Mesendoderm (in vitro differentiated cells): ENCODE data around the gene ST3GAL2.
A peak's percentile ranks its signal among the peaks of the same experiment; 100 is the strongest.
"Not testable (repeated sequence)": the region's sequence is repeated elsewhere in the genome, so short reads cannot be mapped to it uniquely, and the experiment has no call there.

Experiments
- DNase-seq: peaks from one replicate; pipeline ENCODE4 v3.0.0; 2013
- H2AK5ac ChIP-seq: 2 replicates; pipeline ENCODE4 v1.6.1; 2013; ENCODE audit warnings: low read length, inconsistent platforms
- H2BK120ac ChIP-seq: 2 replicates; pipeline ENCODE4 v1.6.1; 2013; ENCODE audit warnings: low read depth, mild to moderate bottlenecking, low read length, moderate library complexity, mixed read lengths
- H2BK15ac ChIP-seq: replicated peaks from 2 replicates; pipeline ENCODE4 v1.6.1; 2013; ENCODE audit warnings: low read depth, mild to moderate bottlenecking, moderate library complexity
- H2BK5ac ChIP-seq: 2 replicates; pipeline ENCODE4 v1.6.1; 2013; ENCODE audit warnings: low read length, inconsistent platforms
- H3K18ac ChIP-seq: 2 replicates; pipeline ENCODE4 v1.6.1; 2013; ENCODE audit warnings: mild to moderate bottlenecking, low read length, mixed read lengths
- H3K23ac ChIP-seq: one replicate; pipeline ENCODE4 v1.6.1; 2013; ENCODE audit warnings: low read length
- H3K27ac ChIP-seq: 2 replicates; pipeline ENCODE4 v1.5.1; 2013; ENCODE audit warnings: low read depth, mild to moderate bottlenecking, inconsistent platforms, low read length, moderate library complexity
- H3K27me3 ChIP-seq: 2 replicates; pipeline ENCODE4 v1.6.1; 2013; ENCODE audit warnings: low read length, control low read depth, mild to moderate bottlenecking, inconsistent platforms; ENCODE audit not compliant: insufficient read depth, poor library complexity
- H3K36me3 ChIP-seq: 2 replicates; pipeline ENCODE4 v1.6.1; 2013; ENCODE audit warnings: low read length, inconsistent platforms; ENCODE audit not compliant: control insufficient read depth, insufficient read depth
- H3K4ac ChIP-seq: one replicate; pipeline ENCODE4 v1.6.1; 2013; ENCODE audit warnings: low read depth, mild to moderate bottlenecking, low read length, moderate library complexity
- H3K4me1 ChIP-seq: 2 replicates; pipeline ENCODE4 v1.6.1; 2013; ENCODE audit warnings: low read depth, low read length, inconsistent platforms; ENCODE audit not compliant: control insufficient read depth
- H3K4me2 ChIP-seq: 2 replicates; pipeline ENCODE4 v1.6.1; 2013; ENCODE audit warnings: low read length
- H3K4me3 ChIP-seq: 2 replicates; pipeline ENCODE4 v1.5.1; 2013; ENCODE audit warnings: mild to moderate bottlenecking, low read length
- H3K56ac ChIP-seq: one replicate; pipeline ENCODE4 v1.6.1; 2013; ENCODE audit warnings: low read length
- H3K79me1 ChIP-seq: 2 replicates; pipeline ENCODE4 v1.6.1; 2013; ENCODE audit warnings: low read length, inconsistent platforms
- H3K79me2 ChIP-seq: 2 replicates; pipeline ENCODE4 v1.6.1; 2013; ENCODE audit warnings: mild to moderate bottlenecking, low read length; ENCODE audit not compliant: control insufficient read depth, insufficient read depth
- H3K9ac ChIP-seq: 2 replicates; pipeline ENCODE4 v1.6.1; 2013; ENCODE audit warnings: low read length, inconsistent platforms
- H4K5ac ChIP-seq: one replicate; pipeline ENCODE4 v1.6.1; 2013; ENCODE audit warnings: low read length
- H4K8ac ChIP-seq: one replicate; pipeline ENCODE4 v1.6.1; 2013; ENCODE audit warnings: low read depth, mild to moderate bottlenecking, control low read depth, low read length, moderate library complexity
- WGBS: extraction: QIAGEN DNeasy Blood & Tissue Kit; methylation state at CpG from one replicate; pipeline ENCODE4 v1.1.7; 2013; ENCODE audit warnings: low lambda C conversion rate, missing lambda C conversion rate; ENCODE audit not compliant: insufficient coverage; ENCODE audit errors: extremely low coverage; 5-methylcytosine and 5-hydroxymethylcytosine counted together

The ST3GAL2 gene

GRCh38 chr16:70386289-70386986 is 52.5 kb downstream of the ST3GAL2 start:
- H3K27ac ChIP-seq, H4K5ac ChIP-seq, H3K4ac ChIP-seq, H3K4me3 ChIP-seq, H3K9ac ChIP-seq, H3K23ac ChIP-seq, H2AK5ac ChIP-seq, H3K27me3 ChIP-seq, H3K79me2 ChIP-seq, H3K56ac ChIP-seq, H3K4me2 ChIP-seq, H3K79me1 ChIP-seq, H2BK120ac ChIP-seq, H4K8ac ChIP-seq, H3K4me1 ChIP-seq, H2BK5ac ChIP-seq, H3K36me3 ChIP-seq, H2BK15ac ChIP-seq, DNase-seq, H3K18ac ChIP-seq: not testable (repeated sequence)
- no CpG with 5 or more reads among the region's 20 CpGs for WGBS

- Histone ChIP-seq H4K5ac (no peak overlapping the region), H3K27me3 (no peaks in the 10 kb centered on the region), H3K56ac (no peak overlapping the region), H2BK5ac (no peak overlapping the region), H3K36me3 (peaks cover 2% of the 10 kb centered on the region), H2BK120ac (no peak overlapping the region), H4K8ac (no peak overlapping the region), H3K4me2 (no peak overlapping the region), H3K23ac (no peak overlapping the region), H2BK15ac (no peak overlapping the region), H3K9ac (no peak overlapping the region), H3K27ac (no peak overlapping the region), H3K79me2 (peaks cover 5% of the 10 kb centered on the region), H3K79me1 (peaks cover 3% of the 10 kb centered on the region), H3K4me1 (no peaks in the 10 kb centered on the region), H3K4ac (no peak overlapping the region), H2AK5ac (no peak overlapping the region), H3K4me3 (no peak overlapping the region), H3K18ac (no peak overlapping the region)
- WGBS: no CpG with 5 or more reads among the region's 6 CpGs
- DNase-seq: no peak
These were observed 55.4 kb downstream of the ST3GAL2 start for GRCh38 chr16:70383421-70383960.

GRCh38 chr16:70381604-70382342 is 57.1 kb downstream of the ST3GAL2 start:
- Histone ChIP-seq H4K5ac (no peak overlapping the region), H3K9ac (peak overlapping the region; percentile 78), H2BK15ac (no peak overlapping the region), H3K27ac (peak overlapping the region; percentile 39), H3K79me2 (peaks cover 5% of the 10 kb centered on the region), H3K18ac (peak overlapping the region; percentile 8), H3K23ac (no peak overlapping the region), H3K4me1 (no peaks in the 10 kb centered on the region), H3K4me2 (peak overlapping the region; percentile 59), H3K56ac (peak overlapping the region; percentile 96), H3K4me3 (peak overlapping the region; percentile 44), H3K4ac (no peak overlapping the region), H3K27me3 (no peaks in the 10 kb centered on the region), H3K36me3 (no peaks in the 10 kb centered on the region), H2BK120ac (no peak overlapping the region), H2AK5ac (no peak overlapping the region), H3K79me1 (peaks cover 3% of the 10 kb centered on the region), H4K8ac (no peak overlapping the region), H2BK5ac (peak overlapping the region; percentile 13)
- DNase-seq: no peak
- WGBS: no CpG with 5 or more reads among the region's 47 CpGs

- no peaks in the 10 kb centered on the region for H3K4me1 ChIP-seq
- peak overlapping the region; percentile 79 for H3K4me3 ChIP-seq
- H3K36me3 ChIP-seq: no peaks in the 10 kb centered on the region
- H3K23ac ChIP-seq: no peak overlapping the region
- H4K5ac ChIP-seq: no peak overlapping the region
- H3K79me2 ChIP-seq: peaks cover 5% of the 10 kb centered on the region
- DNase-seq: peak; percentile 99
- H2BK120ac ChIP-seq: peak overlapping the region; percentile 63
- no CpG with 5 or more reads among the region's 52 CpGs for WGBS
- peak overlapping the region; percentile 93 for H3K9ac ChIP-seq
- H2BK5ac ChIP-seq: peak overlapping the region; percentile 76
- peak overlapping the region; percentile 97 for H3K56ac ChIP-seq
- no peak overlapping the region for H4K8ac ChIP-seq
- peak overlapping the region; percentile 89 for H3K27ac ChIP-seq
- peak overlapping the region; percentile 92 for H3K4ac ChIP-seq
- H3K79me1 ChIP-seq: peaks cover 3% of the 10 kb centered on the region
- peak overlapping the region; percentile 68 for H2AK5ac ChIP-seq
- H3K4me2 ChIP-seq: peak overlapping the region; percentile 95
- H3K18ac ChIP-seq: peak overlapping the region; percentile 91
- H3K27me3 ChIP-seq: no peaks in the 10 kb centered on the region
- no peak overlapping the region for H2BK15ac ChIP-seq
These were observed 57.8 kb downstream of the ST3GAL2 start for GRCh38 chr16:70380919-70381603.

GRCh38 chr16:70380248-70380918 is 58.5 kb downstream of the ST3GAL2 start:
- Histone ChIP-seq H3K4ac (peak overlapping the region; percentile 92), H3K4me1 (no peaks in the 10 kb centered on the region), H4K5ac (no peak overlapping the region), H3K18ac (peak overlapping the region; percentile 91), H3K23ac (peak overlapping the region; percentile 66), H2BK15ac (no peak overlapping the region), H3K9ac (peak overlapping the region; percentile 93), H3K79me1 (peaks cover 3% of the 10 kb centered on the region), H3K4me3 (peak overlapping the region; percentile 79), H3K4me2 (peak overlapping the region; percentile 95), H3K27ac (peak overlapping the region; percentile 89), H2BK5ac (peak overlapping the region; percentile 78), H3K56ac (peak overlapping the region; percentile 97), H3K27me3 (no peaks in the 10 kb centered on the region), H4K8ac (no peak overlapping the region), H3K36me3 (no peaks in the 10 kb centered on the region), H3K79me2 (peaks cover 5% of the 10 kb centered on the region), H2BK120ac (no peak overlapping the region), H2AK5ac (peak overlapping the region; percentile 68)
- no CpG with 5 or more reads among the region's 31 CpGs for WGBS
- peak; percentile 96 for DNase-seq
